Fibroblast of lung (primary cell): ENCODE measurements around the gene MGLL.

Experiments
- CTCF ChIP-seq, 2 donors: IDR thresholded peaks in 1 of 2; conservative IDR thresholded peaks in 1 of 2; 1 replicate in 1 of 2; 2 replicates in 1 of 2; pipeline ENCODE4 v1.5.1; 2011 to 2012; ENCODE audit warnings: low read length in 2 of 2, control low read depth in 1 of 2, inconsistent platforms in 1 of 2, low read depth in 1 of 2, mild to moderate bottlenecking in 1 of 2
- EZH2 ChIP-seq: IDR thresholded peaks from 2 replicates; pipeline ENCODE4 v1.5.1; 2012; ENCODE audit warnings: low read length, control low read depth, mild to moderate bottlenecking; ENCODE audit errors: missing control alignments

- TF ChIP-seq CTCF (conservative IDR thresholded peaks at IDR 0.05 in 1 of 2, IDR thresholded peaks at IDR 0.05 in 1 of 2; ENCODE audit: low read depth in 1 of 2, low read length in 2 of 2) (no peak), EZH2 (no peak)
Measured at GRCh38 chr3:127726894-127727293, 95.4 kb downstream of the MGLL start.
